OCI-LY3 (cell line): ENCODE data around the gene ADGRV1.

ENCODE experiments used
- CTCF ChIP-seq: fragments of 200-600, 300-600 bp; sonication (generic); IDR thresholded peaks from 2 replicates; pipeline ENCODE4 v1.5.1; 2014; ENCODE audit warnings: antibody characterized with exemption, low read length, low read depth
- EZH2phosphoT487 ChIP-seq: fragments of 200-600 bp; shearing (Covaris generic); IDR thresholded peaks from 2 replicates; pipeline ENCODE4 v1.6.1; 2018; ENCODE audit warnings: antibody characterized with exemption, mixed run types, low read depth

- TF ChIP-seq CTCF: no peak
- no peak for TF ChIP-seq EZH2phosphoT487
Observed at GRCh38 chr5:90545511-90545910, 13.1 kb upstream of the ADGRV1 start.
